Naive B cell (primary cell): ENCODE measurements around the gene PLA2G5. TPM values are rescaled to one million over a fixed set of nuclear protein-coding genes. Genes with fewer than 3 reads are reported as not detected.
A peak's percentile ranks its signal among the peaks of the same experiment; 100 is the strongest.
"Not testable (repeated sequence)": the region's sequence is repeated elsewhere in the genome, so short reads cannot be mapped to it uniquely, and the experiment has no call there.

ENCODE experiments used
- ATAC-seq, 2 donors: fragments of 150-1000 bp; cut with Tn5 transposase; 2 replicates each; pipeline ENCODE4 v1.10.0; 2021; ENCODE audit warnings: low read depth in 2 of 2, mild to moderate bottlenecking in 2 of 2, moderate library complexity in 2 of 2
- DNase-seq: peaks from one replicate; pipeline ENCODE4 v3.0.0; 2022
- H3K27ac Mint-ChIP-seq, 6 donors: one replicate each; pipeline ENCODE4 v1.8.0; 2020 to 2022; ENCODE audit warnings: mild to moderate bottlenecking in 6 of 6, mixed read lengths in 6 of 6, moderate library complexity in 5 of 6, inconsistent platforms in 2 of 6
- H3K27me3 Mint-ChIP-seq, 3 donors: one replicate each; pipeline ENCODE4 v1.8.0; 2021 to 2022; ENCODE audit warnings: mixed read lengths in 3 of 3, mild to moderate bottlenecking in 1 of 3
- H3K36me3 Mint-ChIP-seq, 2 donors: one replicate each; pipeline ENCODE4 v1.8.0; 2020 to 2022; ENCODE audit warnings: mixed read lengths in 2 of 2, inconsistent platforms in 1 of 2, mild to moderate bottlenecking in 1 of 2
- H3K4me1 Mint-ChIP-seq, 3 donors: one replicate each; pipeline ENCODE4 v1.8.0; 2020 to 2022; ENCODE audit warnings: mixed read lengths in 3 of 3, inconsistent platforms in 1 of 3, mild to moderate bottlenecking in 1 of 3, moderate library complexity in 1 of 3
- H3K4me3 Mint-ChIP-seq, 8 donors: one replicate each; pipeline ENCODE4 v1.8.0; 2020 to 2022; ENCODE audit warnings: mild to moderate bottlenecking in 8 of 8, mixed read lengths in 8 of 8, moderate library complexity in 8 of 8, inconsistent platforms in 2 of 8
- H3K9me3 Mint-ChIP-seq, 7 donors: one replicate each; pipeline ENCODE4 v1.8.0; 2020 to 2022; ENCODE audit warnings: mixed read lengths in 7 of 7, mild to moderate bottlenecking in 5 of 7, inconsistent platforms in 2 of 7, moderate library complexity in 1 of 7
- polyA plus RNA-seq, 6 donors: library from polyadenylated mRNA; unstranded; fragments of 300-500 nt; fragmentation: Illumina TruSeq; gene quantifications; one replicate each; pipeline ENCODE4 v1.2.3, GENCODE V29; 2021; ENCODE audit warnings: low read depth in 6 of 6

The PLA2G5 gene
- polyA plus RNA-seq, 6 donors from 2014 or later, result not detected

GRCh38 chr1:20119347-20119746, 49.4 kb downstream of the PLA2G5 start, which contains the start of gene PLA2G2D:
PLA2G2D (minus strand) TSS chr1:20119536; CDS start chr1:20119498, 38 bp downstream.
- Mint-ChIP-seq H3K27ac (peak within 1 kb of the TSS; percentile 89 to 95 (median 94)), H3K4me1 (peaks cover 49 to 88% (median 76%) of the 10 kb centered on the region in 3 donors), H3K27me3 (no peaks in the 10 kb centered on the region), H3K36me3 (no peaks in the 10 kb centered on the region), H3K4me3 (peak within 1 kb of the TSS in 7 of 8 donors; percentile 48 to 88 (median 75)), H3K9me3 (peaks cover 0 to 1% (median 0%) of the 10 kb centered on the region in 7 donors)
- ATAC-seq (peak; percentile 73 to 74), DNase-seq (peak; percentile 27)

DNA sequence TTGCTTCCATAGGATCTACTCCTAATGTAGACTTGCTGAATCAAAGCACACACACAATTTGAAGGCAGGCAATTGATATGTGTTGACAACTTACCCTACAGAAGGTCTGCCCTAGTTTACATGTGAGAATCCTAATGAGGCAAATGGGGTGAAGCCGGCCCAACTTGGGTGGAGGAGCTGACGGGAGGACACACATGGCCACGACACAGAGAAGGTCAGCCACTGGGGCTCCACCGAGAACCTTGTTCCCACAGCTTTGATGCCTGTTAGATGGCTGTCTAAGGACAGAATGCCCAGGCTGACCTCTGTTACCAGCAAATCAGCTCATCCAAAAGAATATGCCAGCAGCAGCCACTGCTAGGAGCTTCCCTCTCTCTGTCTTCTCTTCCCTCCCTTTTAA, 50.8 kb downstream of the PLA2G5 start:
- Mint-ChIP-seq H3K4me3 (peak overlapping the region in 4 of 8 donors; percentile 55 to 76 (median 68)), H3K36me3 (no peaks in the 10 kb centered on the region), H3K9me3 (peaks cover 0 to 1% (median 0%) of the 10 kb centered on the region in 7 donors), H3K4me1 (peaks cover 42 to 85% (median 74%) of the 10 kb centered on the region in 3 donors), H3K27me3 (no peaks in the 10 kb centered on the region), H3K27ac (peak overlapping the region in 5 of 6 donors; percentile 15 to 57 (median 31))
- ATAC-seq (no peak), DNase-seq (no peak)

- ATAC-seq, result peak; percentile 71 to 73
- DNase-seq, result peak; percentile 28
- Mint-ChIP-seq H3K27ac (peak overlapping the region in 3 of 6 donors; percentile 49 to 73 (median 64)), H3K9me3 (peaks cover 0 to 4% (median 0%) of the 10 kb centered on the region in 7 donors), H3K4me3 (peak overlapping the region in 4 of 8 donors; percentile 18 to 76 (median 58)), H3K27me3 (no peaks in the 10 kb centered on the region), H3K36me3 (no peaks in the 10 kb centered on the region), H3K4me1 (peaks cover 36 to 76% (median 64%) of the 10 kb centered on the region in 3 donors)
These were observed 53.9 kb downstream of the PLA2G5 start for GRCh38 chr1:20123722-20124455.

- Mint-ChIP-seq H3K27me3 (no peaks in the 10 kb centered on the region), H3K27ac (peak overlapping the region in 1 of 6 donors; percentile 65), H3K4me3 (peak overlapping the region in 1 of 8 donors; percentile 47), H3K36me3 (no peaks in the 10 kb centered on the region), H3K9me3 (peaks cover 0 to 8% (median 1%) of the 10 kb centered on the region in 7 donors), H3K4me1 (peaks cover 29 to 71% (median 58%) of the 10 kb centered on the region in 3 donors)
- no peak for ATAC-seq
- no peak for DNase-seq
These were observed 54.6 kb downstream of the PLA2G5 start for GRCh38 chr1:20124456-20125057.

DNA sequence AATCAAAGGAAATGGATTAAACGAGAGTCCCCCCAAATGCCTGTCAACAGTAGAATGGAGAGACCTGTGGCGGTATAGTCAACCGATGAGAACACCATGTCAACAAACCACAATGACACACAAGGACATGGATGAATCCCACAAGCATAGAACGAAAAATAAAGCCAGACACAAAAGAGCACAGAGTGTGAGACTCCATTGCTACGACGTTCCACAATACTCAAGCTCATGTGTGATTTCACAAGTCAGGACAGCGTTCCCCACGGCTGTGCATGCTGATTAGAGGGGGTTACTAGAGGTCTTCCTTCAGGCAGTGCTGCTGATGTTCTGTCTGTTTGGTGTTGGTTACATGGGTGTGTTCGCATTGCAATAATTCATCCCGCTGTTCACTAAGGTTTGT, 55.1 kb downstream of the PLA2G5 start:
- no peak for DNase-seq
- peaks cover 0 to under 1% (median 0%) of the 10 kb centered on the region in 3 donors for H3K27me3 Mint-ChIP-seq
- H3K9me3 Mint-ChIP-seq, result peaks cover 0 to 14% (median 5%) of the 10 kb centered on the region in 7 donors
- peak overlapping the region in 1 of 6 donors; percentile 65 for H3K27ac Mint-ChIP-seq
- no peak overlapping the region for H3K4me3 Mint-ChIP-seq
- no peaks in the 10 kb centered on the region for H3K36me3 Mint-ChIP-seq
- peaks cover 24 to 66% (median 52%) of the 10 kb centered on the region in 3 donors for H3K4me1 Mint-ChIP-seq
- no peak for ATAC-seq

GRCh38 chr1:20126041-20126805, 56.2 kb downstream of the PLA2G5 start:
- Mint-ChIP-seq H3K36me3 (no peaks in the 10 kb centered on the region), H3K27me3 (peaks cover 0 to 5% (median 0%) of the 10 kb centered on the region in 3 donors), H3K4me3 (peak overlapping the region in 2 of 8 donors; percentile 19 to 33), H3K9me3 (peaks cover 0 to 18% (median 6%) of the 10 kb centered on the region in 7 donors), H3K4me1 (peaks cover 15 to 55% (median 41%) of the 10 kb centered on the region in 3 donors), H3K27ac (peak overlapping the region in 3 of 6 donors; percentile 24 to 84 (median 28))
- no peak for ATAC-seq
- no peak for DNase-seq

DNA sequence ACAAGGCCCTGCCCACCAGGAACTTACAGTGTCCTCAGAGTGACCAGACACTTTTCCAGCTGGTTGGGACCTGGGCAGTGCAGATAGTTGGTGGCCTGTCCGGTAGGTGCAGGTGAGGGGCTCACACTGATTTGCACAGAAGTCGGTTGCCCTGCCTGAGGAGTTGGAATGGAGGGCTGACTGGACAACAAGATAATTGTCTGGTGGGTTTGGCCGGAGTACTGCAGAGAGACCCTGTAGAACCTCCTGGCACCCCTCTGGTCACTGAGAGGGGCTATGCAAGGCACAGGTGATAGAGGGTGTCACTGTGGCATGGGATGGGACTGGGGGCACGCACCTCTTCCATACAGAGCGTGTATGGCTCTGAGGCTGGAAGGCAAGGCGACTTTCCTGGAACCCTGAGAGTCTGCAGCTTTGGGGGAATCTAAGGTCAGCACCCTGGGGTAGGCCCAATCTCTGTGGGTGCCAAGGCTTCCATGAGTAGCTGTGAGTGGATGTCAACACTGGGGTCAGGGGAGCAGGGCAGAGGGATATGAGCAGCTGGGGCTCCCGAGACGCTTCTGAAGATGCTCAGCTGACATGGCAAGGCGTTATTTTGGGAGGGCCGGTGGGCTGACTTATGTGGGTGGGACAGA, 56.9 kb downstream of the PLA2G5 start:
- peak overlapping the region in 2 of 6 donors; percentile 28 to 84 for H3K27ac Mint-ChIP-seq
- peaks cover 13 to 50% (median 36%) of the 10 kb centered on the region in 3 donors for H3K4me1 Mint-ChIP-seq
- H3K27me3 Mint-ChIP-seq, result peaks cover 0 to 6% (median 0%) of the 10 kb centered on the region in 3 donors
- DNase-seq, result no peak
- H3K36me3 Mint-ChIP-seq, result no peaks in the 10 kb centered on the region
- H3K4me3 Mint-ChIP-seq, result peak overlapping the region in 1 of 8 donors; percentile 33
- H3K9me3 Mint-ChIP-seq, result peaks cover 0 to 18% (median 9%) of the 10 kb centered on the region in 7 donors
- no peak for ATAC-seq

DNA sequence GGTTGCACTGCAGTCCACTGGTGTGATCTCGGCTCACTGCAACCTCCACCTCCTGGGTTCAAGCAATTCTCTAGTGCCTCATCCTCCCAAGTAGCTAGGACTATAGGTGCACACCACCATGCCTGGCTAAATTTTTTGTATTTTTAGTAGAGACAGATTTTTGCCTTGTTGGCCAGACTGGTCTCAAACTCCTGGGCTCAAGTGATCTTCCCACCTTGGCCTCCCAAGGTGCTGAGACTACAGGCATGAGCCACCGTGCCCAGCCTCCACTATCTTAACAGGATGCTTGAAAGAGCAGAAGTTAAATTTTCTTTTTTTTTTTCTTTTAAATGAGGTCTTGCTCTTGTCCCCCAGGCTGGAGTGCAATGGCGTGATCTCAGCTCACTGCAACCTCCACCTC, 60.5 kb downstream of the PLA2G5 start:
- not testable (repeated sequence) for H3K27ac Mint-ChIP-seq, H3K36me3 Mint-ChIP-seq, DNase-seq, ATAC-seq
- Mint-ChIP-seq H3K4me3 (peak overlapping the region in 1 of 8 donors; percentile 47), H3K9me3 (peaks cover 0 to 18% (median 9%) of the 10 kb centered on the region in 7 donors), H3K27me3 (peaks cover 0 to 19% (median 8%) of the 10 kb centered on the region in 3 donors), H3K4me1 (peaks cover 10 to 19% (median 17%) of the 10 kb centered on the region in 3 donors)

GRCh38 chr1:20134995-20135394, 65.0 kb downstream of the PLA2G5 start:
- no peak overlapping the region for H3K27ac Mint-ChIP-seq
- peaks cover 10 to 32% (median 20%) of the 10 kb centered on the region in 3 donors for H3K27me3 Mint-ChIP-seq
- no peak for DNase-seq
- ATAC-seq, result no peak
- H3K4me1 Mint-ChIP-seq, result peaks cover 0 to 11% (median 3%) of the 10 kb centered on the region in 3 donors
- H3K9me3 Mint-ChIP-seq, result peaks cover 0 to 8% (median 3%) of the 10 kb centered on the region in 7 donors
- H3K4me3 Mint-ChIP-seq, result no peak overlapping the region
- H3K36me3 Mint-ChIP-seq, result no peaks in the 10 kb centered on the region

DNA sequence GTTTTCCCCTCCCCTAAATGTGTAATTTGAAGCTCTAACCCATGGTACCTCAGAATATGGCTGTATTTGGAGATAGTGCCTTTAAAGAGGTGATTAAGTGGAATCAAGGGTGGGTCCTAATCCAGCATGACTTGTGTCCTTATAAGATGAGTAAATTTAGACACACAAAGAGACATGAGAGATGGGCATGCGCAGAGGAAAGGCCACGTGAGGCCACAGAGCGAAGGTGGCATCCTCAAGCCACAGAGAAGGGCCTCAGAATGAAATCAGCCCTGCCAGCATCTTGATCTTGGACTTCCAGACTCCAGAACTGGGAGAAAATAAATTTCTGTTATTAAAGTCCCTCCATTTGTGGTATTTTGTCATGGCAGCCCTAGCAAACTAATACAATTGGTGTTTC, 66.3 kb downstream of the PLA2G5 start:
- DNase-seq, result no peak
- no peak overlapping the region for H3K4me3 Mint-ChIP-seq
- no peak overlapping the region for H3K27ac Mint-ChIP-seq
- no peaks in the 10 kb centered on the region for H3K36me3 Mint-ChIP-seq
- no peak for ATAC-seq
- peaks cover 0 to 18% (median 6%) of the 10 kb centered on the region in 3 donors for H3K4me1 Mint-ChIP-seq
- H3K27me3 Mint-ChIP-seq, result peaks cover 16 to 29% (median 25%) of the 10 kb centered on the region in 3 donors
- H3K9me3 Mint-ChIP-seq, result peaks cover 0 to 6% (median 0%) of the 10 kb centered on the region in 7 donors

DNA sequence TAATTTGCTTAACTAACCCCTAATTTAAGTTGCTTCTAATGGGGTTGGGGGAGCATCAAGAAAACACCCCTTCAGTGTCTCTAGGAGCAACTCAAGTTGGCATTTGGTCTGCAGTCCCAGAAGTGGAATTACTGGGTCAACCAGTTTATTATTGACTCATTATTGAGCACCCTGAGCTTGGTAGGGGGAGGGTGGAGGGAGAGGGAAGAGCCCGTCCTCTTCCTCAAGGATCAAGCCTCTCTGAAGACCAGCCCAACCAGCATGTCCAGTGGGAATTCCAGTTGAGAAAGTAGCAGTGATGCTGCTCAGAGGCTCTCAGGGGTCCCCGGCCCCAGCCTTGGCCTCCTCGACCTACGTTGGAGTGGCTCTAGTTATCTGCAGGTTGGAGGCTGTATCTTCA, 67.1 kb downstream of the PLA2G5 start:
- no peak overlapping the region for H3K27ac Mint-ChIP-seq
- H3K36me3 Mint-ChIP-seq, result no peaks in the 10 kb centered on the region
- H3K4me3 Mint-ChIP-seq, result no peak overlapping the region
- ATAC-seq (no peak), DNase-seq (no peak)
- peaks cover 18 to 32% (median 32%) of the 10 kb centered on the region in 3 donors for H3K27me3 Mint-ChIP-seq
- peaks cover 0 to 18% (median 7%) of the 10 kb centered on the region in 3 donors for H3K4me1 Mint-ChIP-seq
- H3K9me3 Mint-ChIP-seq, result peaks cover 0 to 3% (median 0%) of the 10 kb centered on the region in 7 donors

DNA sequence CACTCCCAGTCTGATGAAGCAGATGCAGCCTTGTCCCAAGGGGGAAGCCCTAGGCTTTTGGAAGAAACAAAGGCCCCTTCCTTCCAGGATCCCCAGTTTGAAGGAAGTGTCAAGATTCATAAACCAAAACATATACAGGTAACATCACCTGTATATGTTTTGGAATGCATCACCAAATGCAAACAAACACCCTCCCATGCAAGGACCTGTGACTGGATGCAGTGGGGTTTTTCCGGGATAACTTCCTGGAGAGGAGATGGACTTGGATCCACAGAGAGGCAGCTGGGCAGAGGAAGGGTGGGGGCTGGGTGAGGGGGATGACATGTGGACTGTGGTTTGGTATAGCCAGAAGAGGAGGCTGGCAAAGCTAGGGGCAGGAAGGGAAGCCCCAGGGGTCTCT, 67.6 kb downstream of the PLA2G5 start:
- H3K36me3 Mint-ChIP-seq, result no peaks in the 10 kb centered on the region
- no peak overlapping the region for H3K4me3 Mint-ChIP-seq
- peaks cover 0 to 3% (median 0%) of the 10 kb centered on the region in 7 donors for H3K9me3 Mint-ChIP-seq
- H3K4me1 Mint-ChIP-seq, result peaks cover 0 to 18% (median 7%) of the 10 kb centered on the region in 3 donors
- DNase-seq, result no peak
- peaks cover 18 to 35% (median 34%) of the 10 kb centered on the region in 3 donors for H3K27me3 Mint-ChIP-seq
- H3K27ac Mint-ChIP-seq, result no peak overlapping the region
- ATAC-seq, result no peak
